HepG2 (cell line): ENCODE results near the gene PTGIS. TPM values are rescaled to one million over a fixed set of nuclear protein-coding genes. Genes with fewer than 3 reads are reported as not detected.

Experiments used
- ATAC-seq: fragments of 200-7000 bp; cut with Tn5 transposase; 3 replicates; pipeline ENCODE4 v1.9.1; 2020; ENCODE audit warnings: mild to moderate bottlenecking, moderate library complexity
- BruUV-seq: library from RNA; stranded (reverse); fragments of 400-500 nt; replicated peaks from 2 replicates; lab custom pipeline; 2021; lab: Mats Ljungman, UMichigan
- CTCF ChIA-PET: fragments of 300-600 bp; formaldehyde crosslinking; extraction: SDS; loops from one replicate; lab custom pipeline; 2021; ENCODE audit warnings: low total read pairs, inconsistent platforms, low intra/inter-chr PET ratio; lab: Yijun Ruan, JAX
- POLR2A ChIA-PET: fragments of 350-600 bp; sonication (Branson Sonifier 250); formaldehyde crosslinking; loops from one replicate; lab custom pipeline; 2020; ENCODE audit warnings: antibody characterized with exemption, inconsistent platforms; lab: Yijun Ruan, JAX
- DNase-seq: peaks from one replicate; pipeline ENCODE4 v3.0.0-alpha.2; 2015; ENCODE audit warnings: low spot score
- FAIRE-seq: peaks from 3 replicates; lab custom pipeline; 2011; peaks lifted over from hg19 to GRCh38; lab: Jason Lieb, UNC
- H2AFZ ChIP-seq: one replicate; pipeline ENCODE4 v1.6.1; 2011; ENCODE audit warnings: low read length, inconsistent platforms
- H3K27ac ChIP-seq: fragments of 300-600 bp; 3 replicates; pipeline ENCODE4 v1.8.0; 2011; ENCODE audit warnings: mixed run types, mild to moderate bottlenecking, mixed read lengths, low read length, inconsistent platforms; ENCODE audit not compliant: insufficient read depth; ENCODE audit errors: extremely low read length
- H3K27me3 ChIP-seq, 2 experiments: fragments of 200-600 bp in 1 of 2; 2 replicates in 1 of 2; 3 replicates in 1 of 2; pipeline versions ENCODE4 v1.6.0 to v1.8.0; 2011; ENCODE audit warnings: low read length in 2 of 2, mild to moderate bottlenecking in 2 of 2, moderate library complexity in 2 of 2, inconsistent platforms in 1 of 2; ENCODE audit not compliant: insufficient read depth in 2 of 2, control insufficient read depth in 1 of 2
- H3K36me3 ChIP-seq, 2 experiments: fragments of 200-600 bp in 1 of 2; replicated peaks in 1 of 2; 2 replicates in 1 of 2; 3 replicates in 1 of 2; pipeline versions ENCODE4 v1.5.1 to v1.8.0; 2011; ENCODE audit warnings: low read length in 2 of 2, inconsistent platforms in 1 of 2; ENCODE audit not compliant: insufficient read depth in 2 of 2, control insufficient read depth in 1 of 2
- H3K4me1 ChIP-seq: 2 replicates; pipeline ENCODE4 v1.5.1; 2012; ENCODE audit warnings: low read length, inconsistent platforms; ENCODE audit not compliant: insufficient read depth
- H3K4me2 ChIP-seq: 2 replicates; pipeline ENCODE4 v1.6.0; 2011; ENCODE audit warnings: low read depth, low read length, inconsistent platforms
- H3K4me3 ChIP-seq, 3 experiments: fragments of 200-600 bp in 1 of 3; sonication (generic), shearing (Covaris generic) in 1 of 3; replicated peaks in 1 of 3; 2 replicates each; pipeline ENCODE4 v1.5.1; 2011 to 2016; ENCODE audit warnings: low read length in 3 of 3, inconsistent platforms in 2 of 3, low read depth in 2 of 3, mild to moderate bottlenecking in 2 of 3, control low read depth in 1 of 3, mixed read lengths in 1 of 3; ENCODE audit not compliant: insufficient read depth in 1 of 3
- H3K79me2 ChIP-seq: one replicate; pipeline ENCODE4 v1.6.1; 2011; ENCODE audit warnings: low read length, inconsistent platforms; ENCODE audit not compliant: insufficient read depth
- H3K9ac ChIP-seq: 2 replicates; pipeline ENCODE4 v1.6.0; 2011; ENCODE audit warnings: mild to moderate bottlenecking, low read depth, low read length, inconsistent platforms; ENCODE audit not compliant: insufficient read depth
- H3K9me3 ChIP-seq: 2 replicates; pipeline ENCODE4 v1.5.1; 2012; ENCODE audit warnings: mild to moderate bottlenecking, low read length
- H4K20me1 ChIP-seq: 2 replicates; pipeline ENCODE4 v1.6.0; 2011; ENCODE audit warnings: inconsistent platforms, mild to moderate bottlenecking, low read length, moderate library complexity; ENCODE audit not compliant: insufficient read depth
- NKX3-1 ChIP-seq: sonication (generic); formaldehyde crosslinking; IDR thresholded peaks from 2 replicates; pipeline ENCODE4 v1.5.0; 2020; ENCODE audit warnings: missing genetic modification reagents
- ZNF20 ChIP-seq: sonication (generic); formaldehyde crosslinking; IDR thresholded peaks from 2 replicates; pipeline ENCODE4 v1.4.0; 2020; ENCODE audit warnings: mild to moderate bottlenecking, moderate library complexity, missing genetic modification reagents
- ZNF790 ChIP-seq: sonication (generic); formaldehyde crosslinking; IDR thresholded peaks from 2 replicates; pipeline ENCODE4 v1.8.0; 2022; ENCODE audit warnings: missing genetic modification reagents, mild to moderate bottlenecking, borderline replicate concordance
- WGBS: methylation state at CpG from one replicate; pipeline ENCODE4 v1.1.6; 2017; ENCODE audit warnings: low lambda C conversion rate; 5-methylcytosine and 5-hydroxymethylcytosine counted together
- in situ Hi-C: cut with HindIII; loops from 2 replicates; pipeline ENCODE4 v1.10.0; 2017; ENCODE audit warnings: low pct_unique_long_range_greater_than_20kb; ENCODE audit not compliant: extremely low pct_ligation_motif_present
- intact Hi-C: fragments of 100-400 bp; cut with micrococcal nuclease; formaldehyde crosslinking; loops from one replicate; pipeline ENCODE4 v1.10.0; 2022; ENCODE audit not compliant: unreplicated experiment
- polyA plus RNA-seq, 8 experiments: library from polyadenylated mRNA; depleted of rRNA in 3 of 8; stranded (reverse) in 7 of 8; unstranded in 1 of 8; fragments of >200 nt; fragmentation: Illumina TruSeq in 4 of 8; extraction: Trizol in 4 of 8; gene quantifications; 2 replicates each; pipeline versions ENCODE4 v1.2.1 to v1.2.3, GENCODE V29; 2011 to 2016; ENCODE audit warnings: low read depth in 4 of 8, missing spikeins in 1 of 8, mixed read lengths in 1 of 8; ENCODE audit not compliant: insufficient read depth in 1 of 8
- total RNA-seq, 5 experiments: library from RNA; depleted of rRNA; stranded (reverse); fragments of >200 nt; fragmentation: Illumina TruSeq; extraction: Trizol; gene quantifications; 2 replicates each; pipeline ENCODE4 v1.2.3, GENCODE V29; 2016; ENCODE audit warnings: low read depth in 1 of 5
- TF ChIP-seq, protein P1 (sequence below), 2 experiments: sonication (generic) in 1 of 2; formaldehyde crosslinking in 1 of 2; IDR thresholded peaks; 2 replicates each; pipeline versions ENCODE4 v1.4.0 to v1.6.1; 2016 to 2020; ENCODE audit warnings: borderline replicate concordance in 1 of 2, low read depth in 1 of 2, mild to moderate bottlenecking in 1 of 2, missing genetic modification reagents in 1 of 2
- TF ChIP-seq, protein P2 (sequence below): sonication (generic); formaldehyde crosslinking; IDR thresholded peaks from 2 replicates; pipeline ENCODE4 v1.8.1; 2023; ENCODE audit warnings: missing genetic modification reagents, mild to moderate bottlenecking, borderline replicate concordance
- TF ChIP-seq, protein P3 (sequence below): sonication (generic); formaldehyde crosslinking; IDR thresholded peaks from 2 replicates; pipeline ENCODE4 v1.4.0; 2020; ENCODE audit warnings: low read depth, mild to moderate bottlenecking, missing genetic modification reagents
- TF ChIP-seq, protein P4 (sequence below): sonication (generic); formaldehyde crosslinking; IDR thresholded peaks from 2 replicates; pipeline ENCODE4 v1.4.0; 2020; ENCODE audit warnings: mild to moderate bottlenecking, missing genetic modification reagents

The PTGIS gene
- total and polyA plus RNA-seq, 2 of the 13 experiments (the other 11 are each of a cell fraction or from before 2014, with no cell fraction given): not detected

DNA sequence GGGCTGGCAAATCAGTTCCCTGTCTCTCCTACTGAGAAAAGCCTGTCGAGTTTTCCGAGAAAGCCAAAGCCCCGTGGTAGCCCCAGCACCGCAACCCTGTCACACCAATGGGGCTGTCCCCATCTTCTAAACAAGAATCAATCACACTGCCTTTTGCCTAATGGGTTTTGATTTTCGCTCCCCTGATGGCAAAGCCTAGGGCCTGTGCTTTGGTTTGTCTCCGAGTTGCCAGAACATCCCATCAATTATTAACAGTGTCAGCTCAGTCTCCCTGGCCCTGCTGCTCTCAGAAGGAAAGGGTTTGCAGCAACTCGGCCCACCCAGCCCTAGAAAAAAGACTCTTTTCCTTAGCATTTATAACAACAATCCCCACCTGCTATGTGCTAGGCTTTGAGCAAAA is 89.7 kb downstream of the PTGIS start:
- Histone ChIP-seq H3K27me3 (peaks cover 2 to 17% of the 10 kb centered on the region in 2 experiments; a peak in 3 of 5 replicates), H3K4me3 (no peak overlapping the region), H3K9ac (no peak overlapping the region), H4K20me1 (peaks cover 26% of the 10 kb centered on the region; the same call in 1 of the 2 replicates), H2AFZ (no peak overlapping the region), H3K9me3 (no peaks in the 10 kb centered on the region), H3K4me1 (peaks cover 42% of the 10 kb centered on the region), H3K36me3 (no peaks in the 10 kb centered on the region), H3K27ac (no peak overlapping the region), H3K79me2 (no peaks in the 10 kb centered on the region), H3K4me2 (peak overlapping the region; percentile 18)
- ChIA-PET CTCF (interaction anchor here (9.6 kb wide), 1 partner anchor 144 kb away, joined by 159 read pairs; no protein-coding TSS in a partner anchor), POLR2A (no interaction called here)
- WGBS: 4% methylated on average over 7 of the region's 7 CpGs
- TF ChIP-seq NKX3-1 (no peak), ZNF20 (no peak), ZNF790 (CRISPR knock-in tag) (no peak)
- TF ChIP-seq, protein P1, sequence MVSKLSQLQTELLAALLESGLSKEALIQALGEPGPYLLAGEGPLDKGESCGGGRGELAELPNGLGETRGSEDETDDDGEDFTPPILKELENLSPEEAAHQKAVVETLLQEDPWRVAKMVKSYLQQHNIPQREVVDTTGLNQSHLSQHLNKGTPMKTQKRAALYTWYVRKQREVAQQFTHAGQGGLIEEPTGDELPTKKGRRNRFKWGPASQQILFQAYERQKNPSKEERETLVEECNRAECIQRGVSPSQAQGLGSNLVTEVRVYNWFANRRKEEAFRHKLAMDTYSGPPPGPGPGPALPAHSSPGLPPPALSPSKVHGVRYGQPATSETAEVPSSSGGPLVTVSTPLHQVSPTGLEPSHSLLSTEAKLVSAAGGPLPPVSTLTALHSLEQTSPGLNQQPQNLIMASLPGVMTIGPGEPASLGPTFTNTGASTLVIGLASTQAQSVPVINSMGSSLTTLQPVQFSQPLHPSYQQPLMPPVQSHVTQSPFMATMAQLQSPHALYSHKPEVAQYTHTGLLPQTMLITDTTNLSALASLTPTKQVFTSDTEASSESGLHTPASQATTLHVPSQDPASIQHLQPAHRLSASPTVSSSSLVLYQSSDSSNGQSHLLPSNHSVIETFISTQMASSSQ (IDR thresholded peaks at IDR 0.05; ENCODE audit: low read depth): peak; percentile 22; the same call in 1 of the 2 replicates
- TF ChIP-seq, protein P1 (CRISPR knock-in tag; IDR thresholded peaks at IDR 0.05; ENCODE audit: borderline replicate concordance): no peak
- TF ChIP-seq, protein P2, sequence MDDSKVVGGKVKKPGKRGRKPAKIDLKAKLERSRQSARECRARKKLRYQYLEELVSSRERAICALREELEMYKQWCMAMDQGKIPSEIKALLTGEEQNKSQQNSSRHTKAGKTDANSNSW (CRISPR knock-in tag): no peak
- TF ChIP-seq, protein P3, sequence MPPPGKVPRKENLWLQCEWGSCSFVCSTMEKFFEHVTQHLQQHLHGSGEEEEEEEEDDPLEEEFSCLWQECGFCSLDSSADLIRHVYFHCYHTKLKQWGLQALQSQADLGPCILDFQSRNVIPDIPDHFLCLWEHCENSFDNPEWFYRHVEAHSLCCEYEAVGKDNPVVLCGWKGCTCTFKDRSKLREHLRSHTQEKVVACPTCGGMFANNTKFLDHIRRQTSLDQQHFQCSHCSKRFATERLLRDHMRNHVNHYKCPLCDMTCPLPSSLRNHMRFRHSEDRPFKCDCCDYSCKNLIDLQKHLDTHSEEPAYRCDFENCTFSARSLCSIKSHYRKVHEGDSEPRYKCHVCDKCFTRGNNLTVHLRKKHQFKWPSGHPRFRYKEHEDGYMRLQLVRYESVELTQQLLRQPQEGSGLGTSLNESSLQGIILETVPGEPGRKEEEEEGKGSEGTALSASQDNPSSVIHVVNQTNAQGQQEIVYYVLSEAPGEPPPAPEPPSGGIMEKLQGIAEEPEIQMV (CRISPR knock-in tag): no peak
- TF ChIP-seq, protein P4, sequence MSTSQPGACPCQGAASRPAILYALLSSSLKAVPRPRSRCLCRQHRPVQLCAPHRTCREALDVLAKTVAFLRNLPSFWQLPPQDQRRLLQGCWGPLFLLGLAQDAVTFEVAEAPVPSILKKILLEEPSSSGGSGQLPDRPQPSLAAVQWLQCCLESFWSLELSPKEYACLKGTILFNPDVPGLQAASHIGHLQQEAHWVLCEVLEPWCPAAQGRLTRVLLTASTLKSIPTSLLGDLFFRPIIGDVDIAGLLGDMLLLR: no peak
- in situ Hi-C loops: no loop called here
- intact Hi-C loops: no loop called here
- ATAC-seq (peak; percentile 65), FAIRE-seq (peak; percentile 53), DNase-seq (no peak)
- BruUV-seq: no TSS peak
